ENCODE results near the gene IL37.

The IL37 gene

DNA sequence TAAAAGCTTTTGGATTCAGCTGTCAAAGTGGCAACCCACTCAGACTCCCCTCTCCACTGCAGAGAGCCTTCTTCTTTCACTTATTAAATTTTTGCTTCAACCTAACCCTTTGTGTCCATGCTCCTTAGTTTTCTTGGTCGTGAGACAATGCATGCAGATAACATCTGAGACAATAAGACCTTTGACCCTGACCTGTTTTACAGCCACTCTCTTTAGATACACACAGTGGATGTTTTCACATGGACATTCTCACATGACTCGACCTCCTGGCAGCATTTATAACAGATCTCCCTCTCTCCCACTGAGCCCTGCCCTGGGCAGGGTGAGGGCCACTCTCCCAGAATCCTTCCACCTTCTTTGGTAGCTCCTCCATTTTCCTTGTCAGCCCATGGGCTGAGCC lies 36.4 kb downstream of the IL37 start:
- no peak overlapping the region for H3K4me3 Mint-ChIP-seq
- H3K36me3 Mint-ChIP-seq (ENCODE audit: low read depth), result no peaks in the 10 kb centered on the region
- H3K27me3 Mint-ChIP-seq (ENCODE audit: low read depth), result peaks cover 46% of the 10 kb centered on the region
- H3K4me1 Mint-ChIP-seq (ENCODE audit: low read depth), result no peaks in the 10 kb centered on the region
- no peaks in the 10 kb centered on the region for H3K9me3 Mint-ChIP-seq
- no peak overlapping the region for H3K27ac Mint-ChIP-seq

DNA sequence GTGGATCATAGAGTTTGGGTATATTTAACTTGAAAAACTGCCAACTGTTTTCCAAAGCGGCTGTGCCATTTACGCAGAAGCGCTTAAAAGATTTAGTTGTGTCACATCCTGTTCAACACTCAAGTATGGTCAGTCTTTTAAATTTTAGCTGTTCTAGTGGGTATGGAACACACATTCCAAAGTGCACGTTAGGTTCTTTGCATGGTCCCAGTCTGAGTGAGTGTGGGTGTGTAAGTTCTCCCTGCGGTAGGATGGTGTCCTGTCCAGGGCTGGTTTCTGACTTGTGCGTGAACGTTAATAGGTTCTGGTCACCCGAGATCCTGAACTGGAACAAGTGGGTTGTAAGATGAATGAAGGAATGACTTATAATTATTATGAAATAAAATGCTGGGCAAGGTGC lies 38.5 kb downstream of the IL37 start:
- Mint-ChIP-seq H3K4me3 (no peak overlapping the region), H3K27ac (no peak overlapping the region), H3K4me1 (ENCODE audit: low read depth) (no peaks in the 10 kb centered on the region), H3K27me3 (ENCODE audit: low read depth) (peaks cover 46% of the 10 kb centered on the region), H3K9me3 (no peaks in the 10 kb centered on the region), H3K36me3 (ENCODE audit: low read depth) (no peaks in the 10 kb centered on the region)

GRCh38 chr2:112954364-112954763 lies 43.4 kb downstream of the IL37 start:
- H3K27me3 Mint-ChIP-seq (ENCODE audit: low read depth), result peaks cover 34% of the 10 kb centered on the region

DNA sequence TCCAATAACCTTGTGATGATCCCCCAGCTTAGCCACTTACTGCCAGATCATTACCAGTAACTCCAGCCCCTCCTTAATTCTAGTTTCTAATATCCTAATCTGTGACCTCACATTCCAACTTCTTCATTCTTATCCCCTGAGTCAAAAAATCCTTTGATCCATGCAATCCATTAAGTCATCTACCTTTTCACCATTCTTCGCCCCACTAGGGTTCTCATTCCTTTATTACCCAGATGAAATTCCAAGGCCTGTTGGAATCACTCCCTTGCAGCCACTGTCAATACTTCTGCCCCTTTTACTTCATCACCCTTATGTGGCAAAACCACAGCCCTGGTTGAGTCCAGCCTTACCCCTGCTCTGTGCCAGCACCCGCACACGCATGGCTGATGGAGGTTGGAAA lies 46.5 kb downstream of the IL37 start:
- no peak overlapping the region for H3K27ac Mint-ChIP-seq

More at GRCh38 chr2:112954364-112954763, 43.4 kb downstream of the IL37 start:
- Mint-ChIP-seq H3K4me1 (ENCODE audit: low read depth) (no peaks in the 10 kb centered on the region), H3K27ac (no peak overlapping the region), H3K36me3 (ENCODE audit: low read depth) (no peaks in the 10 kb centered on the region), H3K4me3 (no peak overlapping the region), H3K9me3 (no peaks in the 10 kb centered on the region)

GRCh38 chr2:112958428-112959108 lies 47.6 kb downstream of the IL37 start:
- H3K27me3 Mint-ChIP-seq (ENCODE audit: low read depth), result peaks cover 15% of the 10 kb centered on the region
- no peaks in the 10 kb centered on the region for H3K36me3 Mint-ChIP-seq (ENCODE audit: low read depth)
- no peaks in the 10 kb centered on the region for H3K4me1 Mint-ChIP-seq (ENCODE audit: low read depth)
- no peak overlapping the region for H3K27ac Mint-ChIP-seq
- H3K9me3 Mint-ChIP-seq, result no peaks in the 10 kb centered on the region
- H3K4me3 Mint-ChIP-seq, result no peak overlapping the region

More for the DNA sequence above, 46.5 kb downstream of the IL37 start:
- Mint-ChIP-seq H3K36me3 (ENCODE audit: low read depth) (no peaks in the 10 kb centered on the region), H3K4me3 (no peak overlapping the region), H3K9me3 (no peaks in the 10 kb centered on the region), H3K4me1 (ENCODE audit: low read depth) (no peaks in the 10 kb centered on the region), H3K27me3 (ENCODE audit: low read depth) (peaks cover 13% of the 10 kb centered on the region)

GRCh38 chr2:112959109-112959812 lies 48.3 kb downstream of the IL37 start:
- no peaks in the 10 kb centered on the region for H3K4me1 Mint-ChIP-seq (ENCODE audit: low read depth)
- H3K27ac Mint-ChIP-seq, result no peak overlapping the region
- H3K4me3 Mint-ChIP-seq, result no peak overlapping the region
- H3K27me3 Mint-ChIP-seq (ENCODE audit: low read depth), result peaks cover 19% of the 10 kb centered on the region
- no peaks in the 10 kb centered on the region for H3K9me3 Mint-ChIP-seq
- H3K36me3 Mint-ChIP-seq (ENCODE audit: low read depth), result no peaks in the 10 kb centered on the region

GRCh38 chr2:112960230-112960825 lies 49.4 kb downstream of the IL37 start:
- Mint-ChIP-seq H3K9me3 (no peaks in the 10 kb centered on the region), H3K27me3 (ENCODE audit: low read depth) (peaks cover 11% of the 10 kb centered on the region), H3K36me3 (ENCODE audit: low read depth) (no peaks in the 10 kb centered on the region), H3K27ac (no peak overlapping the region), H3K4me1 (ENCODE audit: low read depth) (no peaks in the 10 kb centered on the region), H3K4me3 (no peak overlapping the region)

- Mint-ChIP-seq H3K27ac (no peak overlapping the region), H3K4me3 (no peak overlapping the region), H3K36me3 (ENCODE audit: low read depth) (no peaks in the 10 kb centered on the region), H3K27me3 (ENCODE audit: low read depth) (peaks cover 19% of the 10 kb centered on the region), H3K9me3 (no peaks in the 10 kb centered on the region), H3K4me1 (ENCODE audit: low read depth) (no peaks in the 10 kb centered on the region)
Observed at GRCh38 chr2:112962308-112963175, 51.6 kb downstream of the IL37 start.

DNA sequence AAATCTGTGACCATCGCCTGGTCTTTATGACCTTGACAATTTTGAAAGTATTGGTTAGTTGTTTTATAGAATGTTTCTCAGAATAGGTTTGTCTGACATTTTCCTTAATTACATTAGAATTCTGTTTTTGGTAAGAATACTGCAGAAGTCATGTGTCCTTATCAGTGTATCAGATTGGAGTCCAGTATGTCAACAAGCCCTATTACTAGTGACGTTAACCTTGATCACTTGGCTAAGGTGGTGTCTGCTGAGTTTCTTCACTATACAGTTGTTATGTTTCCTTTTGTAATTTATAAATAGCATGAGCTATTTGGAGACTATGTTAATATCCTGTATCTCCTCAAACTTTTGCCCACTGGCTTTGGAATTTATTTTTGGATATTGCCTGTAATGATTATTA lies 56.1 kb downstream of the IL37 start:
- no peaks in the 10 kb centered on the region for H3K36me3 Mint-ChIP-seq (ENCODE audit: low read depth)
- no peak overlapping the region for H3K4me3 Mint-ChIP-seq
- H3K9me3 Mint-ChIP-seq, result peaks cover 5% of the 10 kb centered on the region
- H3K4me1 Mint-ChIP-seq (ENCODE audit: low read depth), result peaks cover 6% of the 10 kb centered on the region
- H3K27ac Mint-ChIP-seq, result no peak overlapping the region
- peaks cover 34% of the 10 kb centered on the region for H3K27me3 Mint-ChIP-seq (ENCODE audit: low read depth)

Data from T-helper 1 cell treated with Interleukin-12 subunit alpha and Interleukin-12 subunit beta and Interleukin-4 antibody, amounts not matched to agents 30 μg/mL and 1 μg/mL, for 36 hours (primary cell).